Suprapubic skin (tissue), 3 donors: ENCODE measurements around the gene AK1.

ENCODE experiments used
- EP300 ChIP-seq: sonication (generic); formaldehyde crosslinking; IDR thresholded peaks from one replicate; pipeline ENCODE4 v1.6.1; 2017; ENCODE audit warnings: antibody characterized with exemption
- TF ChIP-seq, protein P1 (sequence below), 2 donors: fragments of 200-600 bp in 1 of 2; fragments of 450-650 bp in 1 of 2; sonication (generic) in 1 of 2; IDR thresholded peaks; one replicate each; pipeline ENCODE4 v1.5.1; 2016 to 2019; ENCODE audit warnings: antibody characterized with exemption in 2 of 2, mild to moderate bottlenecking in 1 of 2, moderate library complexity in 1 of 2

DNA sequence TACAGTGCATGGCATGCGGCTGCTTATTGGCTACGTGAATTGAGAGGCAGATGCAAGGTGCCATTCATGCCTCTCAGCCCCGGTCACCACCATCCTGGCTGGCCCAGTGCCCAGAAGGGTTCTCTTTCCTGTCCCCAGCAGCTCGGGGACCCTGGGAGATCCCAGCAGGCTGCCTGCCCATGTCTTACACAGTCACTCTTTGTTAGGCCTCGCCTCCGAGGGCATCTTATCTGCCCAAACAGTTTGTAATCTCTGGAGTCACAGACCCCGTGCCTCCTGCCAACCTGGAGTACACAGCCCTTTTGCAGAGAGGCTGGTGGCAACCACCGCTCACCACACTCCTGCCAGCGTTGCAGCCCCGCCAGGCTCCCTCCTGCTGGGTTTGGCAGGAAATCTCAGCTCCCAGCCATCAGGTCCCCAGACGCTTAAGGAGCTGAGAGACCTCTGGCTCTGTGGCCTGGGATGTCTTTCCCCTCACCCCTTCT is 7.0 kb upstream of the AK1 start:
- TF ChIP-seq, protein P1, sequence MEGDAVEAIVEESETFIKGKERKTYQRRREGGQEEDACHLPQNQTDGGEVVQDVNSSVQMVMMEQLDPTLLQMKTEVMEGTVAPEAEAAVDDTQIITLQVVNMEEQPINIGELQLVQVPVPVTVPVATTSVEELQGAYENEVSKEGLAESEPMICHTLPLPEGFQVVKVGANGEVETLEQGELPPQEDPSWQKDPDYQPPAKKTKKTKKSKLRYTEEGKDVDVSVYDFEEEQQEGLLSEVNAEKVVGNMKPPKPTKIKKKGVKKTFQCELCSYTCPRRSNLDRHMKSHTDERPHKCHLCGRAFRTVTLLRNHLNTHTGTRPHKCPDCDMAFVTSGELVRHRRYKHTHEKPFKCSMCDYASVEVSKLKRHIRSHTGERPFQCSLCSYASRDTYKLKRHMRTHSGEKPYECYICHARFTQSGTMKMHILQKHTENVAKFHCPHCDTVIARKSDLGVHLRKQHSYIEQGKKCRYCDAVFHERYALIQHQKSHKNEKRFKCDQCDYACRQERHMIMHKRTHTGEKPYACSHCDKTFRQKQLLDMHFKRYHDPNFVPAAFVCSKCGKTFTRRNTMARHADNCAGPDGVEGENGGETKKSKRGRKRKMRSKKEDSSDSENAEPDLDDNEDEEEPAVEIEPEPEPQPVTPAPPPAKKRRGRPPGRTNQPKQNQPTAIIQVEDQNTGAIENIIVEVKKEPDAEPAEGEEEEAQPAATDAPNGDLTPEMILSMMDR (IDR thresholded peaks at IDR 0.05) = no peak
- no peak for TF ChIP-seq EP300
